Activated T-cell treated with anti-CD3 and anti-CD28 coated beads, Interleukin-2, amount 50 U/mL, for 24 hours (primary cell): Measurements from ENCODE around the gene TMEM37.

Source experiments
- DNase-seq: peaks from one replicate; pipeline ENCODE4 v3.0.0-alpha.2; 2020
- H3K27ac Mint-ChIP-seq: 2 replicates; pipeline ENCODE4 v1.8.0; 2020; ENCODE audit warnings: mild to moderate bottlenecking, mixed read lengths
- H3K27me3 Mint-ChIP-seq: 2 replicates; pipeline ENCODE4 v1.8.0; 2020; ENCODE audit warnings: mixed read lengths
- H3K36me3 Mint-ChIP-seq: 2 replicates; pipeline ENCODE4 v1.8.0; 2020; ENCODE audit warnings: low read depth, mixed read lengths
- H3K4me1 Mint-ChIP-seq: 2 replicates; pipeline ENCODE4 v1.8.0; 2020; ENCODE audit warnings: low read depth, mixed read lengths
- H3K4me3 Mint-ChIP-seq: 2 replicates; pipeline ENCODE4 v1.8.0; 2020; ENCODE audit warnings: mild to moderate bottlenecking, moderate library complexity, mixed read lengths
- H3K9me3 Mint-ChIP-seq: 2 replicates; pipeline ENCODE4 v1.8.0; 2020; ENCODE audit warnings: mixed read lengths

TMEM37 gene

GRCh38 chr2:119424284-119425118 is 7.2 kb upstream of the TMEM37 start:
- DNase-seq = no peak
- Mint-ChIP-seq H3K36me3 (no peaks in the 10 kb centered on the region), H3K4me3 (no peak overlapping the region), H3K27ac (no peak overlapping the region), H3K4me1 (no peaks in the 10 kb centered on the region), H3K9me3 (peaks cover 6% of the 10 kb centered on the region), H3K27me3 (peaks cover 80% of the 10 kb centered on the region)

DNA sequence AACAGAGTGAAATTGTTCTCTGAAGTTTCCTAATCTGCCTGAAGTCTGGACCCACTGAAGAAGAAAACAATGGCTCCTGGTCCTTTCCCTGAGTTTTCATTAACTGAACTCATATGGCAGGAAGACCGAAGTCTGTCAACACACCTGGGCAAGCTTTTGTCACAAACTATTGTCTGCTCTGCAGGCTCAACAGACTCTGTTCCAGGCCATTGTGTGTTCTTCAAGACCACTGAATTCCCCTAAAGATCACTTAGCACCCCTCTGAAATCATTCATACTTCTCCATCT is 6.6 kb upstream of the TMEM37 start:
- H3K27ac Mint-ChIP-seq = no peak overlapping the region
- no peak overlapping the region for H3K4me3 Mint-ChIP-seq
- H3K9me3 Mint-ChIP-seq = peaks cover 6% of the 10 kb centered on the region
- H3K27me3 Mint-ChIP-seq = peaks cover 80% of the 10 kb centered on the region
- DNase-seq = no peak
- no peaks in the 10 kb centered on the region for H3K36me3 Mint-ChIP-seq
- H3K4me1 Mint-ChIP-seq = no peaks in the 10 kb centered on the region

GRCh38 chr2:119425620-119426395 is 5.8 kb upstream of the TMEM37 start:
- Mint-ChIP-seq H3K9me3 (peaks cover 6% of the 10 kb centered on the region), H3K27me3 (peaks cover 84% of the 10 kb centered on the region), H3K4me1 (no peaks in the 10 kb centered on the region), H3K36me3 (no peaks in the 10 kb centered on the region), H3K4me3 (no peak overlapping the region), H3K27ac (no peak overlapping the region)
- DNase-seq = no peak

DNA sequence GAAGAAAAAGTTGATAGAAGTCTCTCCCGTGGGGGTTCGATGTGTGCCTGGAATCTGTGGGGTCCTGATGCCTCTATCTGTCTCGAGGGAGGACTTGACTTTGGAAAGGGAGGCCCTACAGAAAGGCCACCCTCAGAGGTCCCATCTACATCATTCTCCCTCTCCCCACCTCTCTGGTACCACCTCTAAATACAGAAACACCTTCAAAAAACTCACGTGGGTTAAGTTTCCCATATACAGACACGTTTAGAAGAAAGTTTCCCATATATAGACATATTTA is 5.3 kb upstream of the TMEM37 start:
- Mint-ChIP-seq H3K4me1 (peaks cover 2% of the 10 kb centered on the region), H3K9me3 (peaks cover 6% of the 10 kb centered on the region), H3K4me3 (no peak overlapping the region), H3K27me3 (peaks cover 86% of the 10 kb centered on the region), H3K27ac (no peak overlapping the region), H3K36me3 (no peaks in the 10 kb centered on the region)
- DNase-seq = no peak

DNA sequence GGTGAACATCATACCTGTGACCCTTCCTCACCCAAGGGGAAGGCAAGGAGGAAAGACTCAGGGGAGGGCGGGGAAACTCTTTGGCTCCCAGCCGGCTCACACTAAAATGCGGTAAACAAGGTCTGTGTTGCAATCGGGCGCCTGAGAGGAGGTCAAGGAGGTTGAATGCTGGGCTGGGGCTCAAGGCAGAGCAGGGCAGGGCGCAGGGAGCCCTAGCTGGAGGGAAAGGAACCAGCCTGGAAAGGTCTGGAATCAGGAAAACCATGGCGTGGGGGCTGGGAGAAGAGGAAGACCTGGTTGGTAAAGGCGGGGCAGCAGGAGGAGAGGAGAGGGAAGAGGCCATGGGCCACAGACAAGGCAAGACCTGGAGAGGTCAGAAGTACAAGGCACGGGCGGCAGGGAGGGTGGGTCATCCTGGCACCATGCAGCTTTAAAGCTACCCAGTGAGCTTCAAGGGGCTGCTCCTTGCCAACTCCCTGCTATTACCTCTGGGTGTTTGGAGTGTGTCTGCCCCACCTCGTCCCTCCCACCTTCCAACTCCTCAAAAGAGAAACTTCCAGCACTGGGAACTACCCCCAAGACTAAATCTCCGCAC is 4.8 kb upstream of the TMEM37 start:
- peaks cover 1% of the 10 kb centered on the region for H3K9me3 Mint-ChIP-seq
- no peak overlapping the region for H3K27ac Mint-ChIP-seq
- peaks cover 81% of the 10 kb centered on the region for H3K27me3 Mint-ChIP-seq
- no peaks in the 10 kb centered on the region for H3K36me3 Mint-ChIP-seq
- DNase-seq = no peak
- H3K4me1 Mint-ChIP-seq = peaks cover 2% of the 10 kb centered on the region
- no peak overlapping the region for H3K4me3 Mint-ChIP-seq

GRCh38 chr2:119427756-119428155 is 3.9 kb upstream of the TMEM37 start:
- H3K9me3 Mint-ChIP-seq = no peaks in the 10 kb centered on the region
- H3K27ac Mint-ChIP-seq = no peak overlapping the region
- peaks cover 9% of the 10 kb centered on the region for H3K4me1 Mint-ChIP-seq
- DNase-seq = no peak
- H3K27me3 Mint-ChIP-seq = peaks cover 82% of the 10 kb centered on the region
- H3K36me3 Mint-ChIP-seq = no peaks in the 10 kb centered on the region
- H3K4me3 Mint-ChIP-seq = no peak overlapping the region

DNA sequence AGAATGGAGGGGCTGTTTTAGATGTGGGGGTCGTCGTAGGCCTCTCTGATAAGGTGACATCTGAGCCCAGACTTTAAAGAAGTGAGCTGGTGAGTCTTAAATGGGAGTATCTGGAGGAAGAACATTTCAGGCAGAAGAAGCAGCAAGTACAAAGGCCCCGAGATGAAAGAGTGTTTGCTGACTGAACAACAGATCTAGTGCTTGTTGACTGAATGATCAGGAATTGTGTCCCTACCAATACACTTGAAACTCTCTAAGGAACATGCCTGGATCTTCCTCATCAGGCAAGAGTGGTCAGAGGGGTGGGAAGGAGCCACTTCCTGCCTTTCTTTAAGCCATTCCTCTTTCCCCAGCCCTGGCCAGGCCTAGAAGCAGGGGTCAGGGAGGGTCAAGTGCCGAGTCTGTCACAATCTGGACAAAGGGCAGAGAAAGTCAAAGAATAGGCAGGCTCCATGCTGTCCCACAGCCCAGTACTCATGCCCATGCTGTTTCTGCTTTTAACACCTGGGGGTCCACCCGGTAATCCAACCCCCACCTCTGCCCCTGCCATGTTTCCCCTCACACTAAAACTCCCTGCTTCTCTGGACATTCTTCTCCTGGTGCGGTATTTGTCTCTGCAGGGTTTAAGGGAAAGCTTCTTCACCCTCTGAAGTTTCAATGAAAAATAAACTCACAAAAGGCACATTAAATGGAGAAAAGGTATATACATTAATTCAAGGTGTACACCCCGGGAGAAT is 3.0 kb upstream of the TMEM37 start:
- H3K36me3 Mint-ChIP-seq = no peaks in the 10 kb centered on the region
- peaks cover 9% of the 10 kb centered on the region for H3K4me1 Mint-ChIP-seq
- H3K27ac Mint-ChIP-seq = no peak overlapping the region
- no peaks in the 10 kb centered on the region for H3K9me3 Mint-ChIP-seq
- peaks cover 82% of the 10 kb centered on the region for H3K27me3 Mint-ChIP-seq
- no peak for DNase-seq
- H3K4me3 Mint-ChIP-seq = no peak overlapping the region

GRCh38 chr2:119429225-119429981 is 2.3 kb upstream of the TMEM37 start:
- H3K4me3 Mint-ChIP-seq = no peak overlapping the region
- DNase-seq = no peak

GRCh38 chr2:119430023-119430498 is 1.6 kb upstream of the TMEM37 start:
- Mint-ChIP-seq H3K27me3 (peaks cover 78% of the 10 kb centered on the region), H3K27ac (no peak overlapping the region), H3K4me3 (no peak overlapping the region), H3K36me3 (no peaks in the 10 kb centered on the region), H3K4me1 (peaks cover 9% of the 10 kb centered on the region), H3K9me3 (no peaks in the 10 kb centered on the region)
- no peak for DNase-seq

More at GRCh38 chr2:119429225-119429981, 2.3 kb upstream of the TMEM37 start:
- Mint-ChIP-seq H3K27me3 (peaks cover 82% of the 10 kb centered on the region), H3K4me1 (peaks cover 9% of the 10 kb centered on the region), H3K27ac (no peak overlapping the region), H3K9me3 (no peaks in the 10 kb centered on the region), H3K36me3 (no peaks in the 10 kb centered on the region)

DNA sequence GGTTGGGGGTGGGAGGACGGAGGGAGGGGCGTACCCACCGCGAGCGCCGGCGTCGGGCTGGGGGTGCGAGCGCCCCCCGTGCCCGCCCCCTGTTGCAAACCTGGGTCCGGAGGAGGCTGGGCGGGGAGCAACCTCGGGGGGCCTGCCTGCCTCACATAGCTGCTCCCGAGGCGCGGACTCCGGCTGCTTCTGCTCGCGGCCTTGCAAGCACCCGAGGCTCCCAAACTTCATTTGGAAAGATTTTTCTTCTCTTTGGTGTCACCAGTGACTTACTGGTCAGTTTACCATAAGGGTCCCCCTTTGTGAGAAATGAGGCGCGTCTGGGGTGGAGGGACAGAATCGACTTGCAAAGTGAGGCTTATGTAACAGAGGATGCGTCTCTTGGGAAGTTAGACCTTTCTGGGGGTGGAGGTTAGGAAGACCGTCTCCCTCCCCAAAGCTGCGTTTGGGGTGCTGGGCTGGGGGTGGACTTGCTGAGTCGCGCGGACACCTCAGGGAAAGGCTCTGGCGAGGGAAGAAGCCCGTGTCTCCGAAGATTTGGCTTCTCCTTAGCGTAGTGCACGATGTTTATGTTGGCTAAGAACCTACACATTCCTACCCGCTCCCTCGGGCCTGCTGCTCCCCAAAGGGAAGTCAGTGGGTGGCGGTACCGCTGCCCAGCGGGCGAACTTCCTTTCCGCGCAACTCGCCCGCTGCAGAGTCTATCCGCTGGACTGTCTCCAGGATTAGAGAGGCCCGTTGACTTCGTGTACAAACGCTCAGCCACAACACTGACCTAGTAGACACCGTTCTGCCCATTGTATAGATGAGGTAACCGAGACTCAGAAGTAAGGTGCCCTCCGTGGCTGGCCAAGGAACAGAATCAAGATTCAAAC is 559 bp downstream of the TMEM37 start:
- no peak overlapping the region for H3K27ac Mint-ChIP-seq

DNA sequence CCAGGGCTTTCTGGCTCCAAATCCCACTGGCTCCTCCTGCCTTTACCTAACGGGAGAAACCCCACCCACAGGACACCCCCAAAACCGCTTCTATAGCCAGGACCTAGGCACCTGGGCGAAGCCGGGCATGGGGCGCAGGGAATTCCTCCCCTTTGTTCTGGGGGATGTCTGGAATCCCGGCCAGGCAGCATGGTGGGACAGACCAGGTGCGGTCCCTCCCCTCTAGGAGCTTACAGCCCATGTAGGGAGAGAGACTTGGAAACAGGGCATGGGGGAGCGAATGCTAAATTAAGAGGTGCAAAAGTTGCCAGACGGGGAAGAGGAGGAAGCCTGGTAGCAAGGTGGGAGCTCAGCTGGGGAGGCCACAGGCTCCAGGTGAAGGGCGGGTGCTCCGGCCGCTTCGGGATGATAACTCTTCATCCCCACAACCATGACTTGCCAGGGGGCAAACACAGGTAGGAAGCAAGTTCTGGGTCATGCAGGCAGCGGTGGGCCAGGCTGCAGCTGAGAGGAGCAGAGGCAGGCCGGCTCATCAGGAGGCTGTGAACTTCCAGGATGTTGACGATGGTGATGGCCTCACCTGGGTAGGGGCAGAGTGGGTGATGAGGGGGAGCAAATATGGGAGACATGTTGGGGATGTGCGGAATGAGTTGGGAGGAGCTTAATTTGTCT is 1.3 kb downstream of the TMEM37 start:
- no peaks in the 10 kb centered on the region for H3K36me3 Mint-ChIP-seq
- no peak for DNase-seq
- no peak overlapping the region for H3K4me3 Mint-ChIP-seq
- H3K9me3 Mint-ChIP-seq = no peaks in the 10 kb centered on the region
- peaks cover 58% of the 10 kb centered on the region for H3K27me3 Mint-ChIP-seq
- H3K27ac Mint-ChIP-seq = no peak overlapping the region
- peaks cover 9% of the 10 kb centered on the region for H3K4me1 Mint-ChIP-seq

More for the DNA sequence above, 559 bp downstream of the TMEM37 start:
- Mint-ChIP-seq H3K27me3 (peaks cover 66% of the 10 kb centered on the region), H3K4me3 (peak overlapping the region; percentile 52), H3K36me3 (no peaks in the 10 kb centered on the region), H3K4me1 (peaks cover 9% of the 10 kb centered on the region), H3K9me3 (no peaks in the 10 kb centered on the region)
- no peak for DNase-seq

- no peak for DNase-seq
- no peaks in the 10 kb centered on the region for H3K9me3 Mint-ChIP-seq
- no peak overlapping the region for H3K4me3 Mint-ChIP-seq
- no peak overlapping the region for H3K27ac Mint-ChIP-seq
- H3K36me3 Mint-ChIP-seq = no peaks in the 10 kb centered on the region
- peaks cover 51% of the 10 kb centered on the region for H3K27me3 Mint-ChIP-seq
- H3K4me1 Mint-ChIP-seq = peaks cover 9% of the 10 kb centered on the region
Measured at GRCh38 chr2:119433636-119434327, 2.1 kb downstream of the TMEM37 start.
